ENCODE data around the gene ARHGAP42.

The ARHGAP42 gene

DNA sequence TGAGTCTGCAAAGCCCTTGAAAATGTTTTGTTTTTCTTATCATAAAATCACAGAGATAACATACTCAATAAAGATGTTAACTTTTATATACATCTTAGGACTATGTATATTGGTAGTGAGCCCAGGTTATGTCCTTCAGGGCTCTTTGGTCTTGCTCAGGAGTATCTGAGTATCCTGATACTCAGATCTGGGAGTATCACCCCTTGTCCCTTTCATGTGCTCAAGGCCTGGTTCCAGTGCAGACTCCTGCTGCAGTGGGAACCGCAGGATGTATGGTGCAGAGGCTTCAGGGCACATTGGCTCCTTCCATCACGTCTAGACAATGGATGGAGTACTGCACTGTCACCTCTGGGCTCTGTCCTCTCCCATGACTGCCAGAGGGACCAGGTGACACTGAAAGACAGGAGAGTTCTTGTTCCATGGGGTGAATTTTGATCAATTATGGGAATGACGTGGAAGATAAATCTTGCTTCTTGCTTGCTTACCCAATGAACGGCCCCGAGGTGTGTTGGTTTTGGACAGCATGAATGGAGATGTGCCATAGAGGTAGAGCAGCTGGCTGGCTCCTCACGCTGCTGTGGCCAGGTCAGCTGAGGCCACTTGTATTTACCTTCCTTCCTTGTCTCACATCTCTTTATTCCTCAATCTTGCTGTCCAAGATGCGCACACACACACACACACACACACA lies 215.5 kb downstream of the ARHGAP42 start:
- H3K4me1 ChIP-seq (ENCODE audit: insufficient read depth, low read length): no peaks in the 10 kb centered on the region
- H3K9ac ChIP-seq (ENCODE audit: low read depth, low read length): no peak overlapping the region
- H3K4me2 ChIP-seq (ENCODE audit: insufficient read depth, low read length): no peak overlapping the region
- H2AFZ ChIP-seq (ENCODE audit: low read depth, low read length): no peak overlapping the region
- ATAC-seq (ENCODE audit: insufficient read depth, low read depth) (no peak), DNase-seq (no peak)
- no peaks in the 10 kb centered on the region; the same call in 1 of the 2 replicates for H4K20me1 ChIP-seq (ENCODE audit: insufficient read depth, low read length)
- no peaks in the 10 kb centered on the region for H3K79me2 ChIP-seq (ENCODE audit: insufficient read depth, low read length)
- no peaks in the 10 kb centered on the region for H3K9me3 ChIP-seq (ENCODE audit: insufficient read depth, low read length, severe bottlenecking)
- H3K36me3 ChIP-seq (ENCODE audit: insufficient read depth, low read length): no peaks in the 10 kb centered on the region
- H3K27ac ChIP-seq (ENCODE audit: low read length): no peak overlapping the region
- no peaks in the 10 kb centered on the region for H3K27me3 ChIP-seq (ENCODE audit: insufficient read depth, low read length, poor library complexity)
- H3K4me3 ChIP-seq (ENCODE audit: low read depth in 1 of 2, low read length in 2 of 2): no peak overlapping the region
- TF ChIP-seq EZH2 (IDR thresholded peaks at IDR 0.05; ENCODE audit: borderline replicate concordance, low read depth, low read length, severe bottlenecking): no peak
- TF ChIP-seq, protein P1, sequence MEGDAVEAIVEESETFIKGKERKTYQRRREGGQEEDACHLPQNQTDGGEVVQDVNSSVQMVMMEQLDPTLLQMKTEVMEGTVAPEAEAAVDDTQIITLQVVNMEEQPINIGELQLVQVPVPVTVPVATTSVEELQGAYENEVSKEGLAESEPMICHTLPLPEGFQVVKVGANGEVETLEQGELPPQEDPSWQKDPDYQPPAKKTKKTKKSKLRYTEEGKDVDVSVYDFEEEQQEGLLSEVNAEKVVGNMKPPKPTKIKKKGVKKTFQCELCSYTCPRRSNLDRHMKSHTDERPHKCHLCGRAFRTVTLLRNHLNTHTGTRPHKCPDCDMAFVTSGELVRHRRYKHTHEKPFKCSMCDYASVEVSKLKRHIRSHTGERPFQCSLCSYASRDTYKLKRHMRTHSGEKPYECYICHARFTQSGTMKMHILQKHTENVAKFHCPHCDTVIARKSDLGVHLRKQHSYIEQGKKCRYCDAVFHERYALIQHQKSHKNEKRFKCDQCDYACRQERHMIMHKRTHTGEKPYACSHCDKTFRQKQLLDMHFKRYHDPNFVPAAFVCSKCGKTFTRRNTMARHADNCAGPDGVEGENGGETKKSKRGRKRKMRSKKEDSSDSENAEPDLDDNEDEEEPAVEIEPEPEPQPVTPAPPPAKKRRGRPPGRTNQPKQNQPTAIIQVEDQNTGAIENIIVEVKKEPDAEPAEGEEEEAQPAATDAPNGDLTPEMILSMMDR (IDR thresholded peaks at IDR 0.05; ENCODE audit: borderline replicate concordance, extremely low read depth, low read length, poor library complexity, severe bottlenecking): no peak

DNA sequence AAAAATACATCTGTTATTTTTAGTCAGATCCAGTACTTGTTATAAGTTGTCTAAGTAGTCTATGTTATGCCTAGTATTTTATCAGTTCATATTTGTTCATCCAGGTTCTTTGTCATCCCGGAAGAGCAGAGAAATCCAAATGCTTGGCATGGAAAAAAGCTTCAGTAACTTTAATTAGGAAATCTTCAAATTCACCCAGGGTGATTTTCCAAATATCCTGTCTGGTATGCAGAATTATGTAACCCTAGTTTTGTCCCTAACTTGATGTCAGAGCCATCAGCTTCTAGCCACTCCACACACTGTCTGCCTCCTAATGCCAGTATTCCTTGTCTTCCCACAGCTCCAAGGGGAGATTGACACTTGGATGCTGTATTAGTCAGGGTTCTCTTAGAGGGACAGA lies 216.2 kb downstream of the ARHGAP42 start:
- H3K4me1 ChIP-seq (ENCODE audit: insufficient read depth, low read length): no peaks in the 10 kb centered on the region
- no peak overlapping the region for H3K4me2 ChIP-seq (ENCODE audit: insufficient read depth, low read length)
- no peak overlapping the region for H3K27ac ChIP-seq (ENCODE audit: low read length)
- H3K79me2 ChIP-seq (ENCODE audit: insufficient read depth, low read length): no peaks in the 10 kb centered on the region
- ATAC-seq (ENCODE audit: insufficient read depth, low read depth): no peak
- H4K20me1 ChIP-seq (ENCODE audit: insufficient read depth, low read length): no peaks in the 10 kb centered on the region; the same call in 1 of the 2 replicates
- H3K9ac ChIP-seq (ENCODE audit: low read depth, low read length): no peak overlapping the region
- H3K9me3 ChIP-seq (ENCODE audit: insufficient read depth, low read length, severe bottlenecking): no peaks in the 10 kb centered on the region
- H3K4me3 ChIP-seq (ENCODE audit: low read depth in 1 of 2, low read length in 2 of 2): no peak overlapping the region
- H2AFZ ChIP-seq (ENCODE audit: low read depth, low read length): no peak overlapping the region
- no peak for DNase-seq
- no peak for TF ChIP-seq EZH2 (IDR thresholded peaks at IDR 0.05; ENCODE audit: borderline replicate concordance, low read depth, low read length, severe bottlenecking)
- TF ChIP-seq, protein P1 (IDR thresholded peaks at IDR 0.05; ENCODE audit: borderline replicate concordance, extremely low read depth, low read length, poor library complexity, severe bottlenecking): no peak
- no peaks in the 10 kb centered on the region for H3K27me3 ChIP-seq (ENCODE audit: insufficient read depth, low read length, poor library complexity)
- no peaks in the 10 kb centered on the region for H3K36me3 ChIP-seq (ENCODE audit: insufficient read depth, low read length)

- DNase-seq (no peak), ATAC-seq (ENCODE audit: insufficient read depth, low read depth) (no peak)
- TF ChIP-seq, protein P1 (IDR thresholded peaks at IDR 0.05; ENCODE audit: borderline replicate concordance, extremely low read depth, low read length, poor library complexity, severe bottlenecking): no peak
- TF ChIP-seq EZH2 (IDR thresholded peaks at IDR 0.05; ENCODE audit: borderline replicate concordance, low read depth, low read length, severe bottlenecking): no peak
- no peak overlapping the region for H3K9ac ChIP-seq (ENCODE audit: low read depth, low read length)
- H3K4me2 ChIP-seq (ENCODE audit: insufficient read depth, low read length): no peak overlapping the region
- H3K9me3 ChIP-seq (ENCODE audit: insufficient read depth, low read length, severe bottlenecking): no peaks in the 10 kb centered on the region
- H2AFZ ChIP-seq (ENCODE audit: low read depth, low read length): no peak overlapping the region
- H3K36me3 ChIP-seq (ENCODE audit: insufficient read depth, low read length): no peaks in the 10 kb centered on the region
- no peaks in the 10 kb centered on the region; the same call in 1 of the 2 replicates for H4K20me1 ChIP-seq (ENCODE audit: insufficient read depth, low read length)
- H3K4me3 ChIP-seq (ENCODE audit: low read depth in 1 of 2, low read length in 2 of 2): no peak overlapping the region
- H3K27ac ChIP-seq (ENCODE audit: low read length): no peak overlapping the region
- no peaks in the 10 kb centered on the region for H3K27me3 ChIP-seq (ENCODE audit: insufficient read depth, low read length, poor library complexity)
- H3K4me1 ChIP-seq (ENCODE audit: insufficient read depth, low read length): peaks cover 6% of the 10 kb centered on the region; the same call in 1 of the 2 replicates
- H3K79me2 ChIP-seq (ENCODE audit: insufficient read depth, low read length): no peaks in the 10 kb centered on the region
These were observed 218.6 kb downstream of the ARHGAP42 start for GRCh38 chr11:100905684-100906083.

All from DND-41 (cell line).